H1 (cell line): ENCODE results near the gene DIO3. TPM values are rescaled to one million over a fixed set of nuclear protein-coding genes. Genes with fewer than 3 reads are reported as not detected.

Source experiments
- CHD7 ChIP-seq: fragments of 300-600 bp; sonication (generic); IDR thresholded peaks from 2 replicates; pipeline ENCODE4 v1.7.1; 2012; ENCODE audit warnings: low read length, moderate library complexity, mild to moderate bottlenecking, inconsistent platforms; ENCODE audit not compliant: insufficient replicate concordance
- EGR1 ChIP-seq: IDR thresholded peaks from 2 replicates; pipeline ENCODE4 v1.6.1; 2011; ENCODE audit warnings: low read depth, low read length, borderline replicate concordance
- HDAC2 ChIP-seq, 2 experiments: fragments of 300-600 bp in 1 of 2; sonication (generic) in 1 of 2; IDR thresholded peaks; 2 replicates each; pipeline ENCODE4 v1.6.1; 2011 to 2012; ENCODE audit warnings: low read depth in 2 of 2, low read length in 2 of 2, mild to moderate bottlenecking in 2 of 2, moderate library complexity in 2 of 2, borderline replicate concordance in 1 of 2, inconsistent platforms in 1 of 2
- KDM5A ChIP-seq: fragments of 200-600 bp; IDR thresholded peaks from 2 replicates; pipeline ENCODE4 v1.7.1; 2012; ENCODE audit warnings: mild to moderate bottlenecking, low read length, inconsistent platforms, mixed read lengths
- MAX ChIP-seq: IDR thresholded peaks from 2 replicates; pipeline ENCODE4 v1.6.1; 2012; ENCODE audit warnings: inconsistent platforms
- RBBP5 ChIP-seq: IDR thresholded peaks from 2 replicates; pipeline ENCODE4 v1.7.1; 2012; ENCODE audit warnings: low read depth, mild to moderate bottlenecking, inconsistent platforms, low read length, moderate library complexity, borderline replicate concordance
- RNF2 ChIP-seq: fragments of 200-900, 300-1000 bp; sonication (generic); IDR thresholded peaks from 2 replicates; pipeline ENCODE4 v1.7.1; 2016; ENCODE audit warnings: borderline replicate concordance, low read depth, mild to moderate bottlenecking, antibody characterized with exemption, low read length; ENCODE audit not compliant: poor library complexity, severe bottlenecking; ENCODE audit errors: missing control alignments
- SAP30 ChIP-seq: fragments of 300-600 bp; sonication (generic); IDR thresholded peaks from 2 replicates; pipeline ENCODE4 v1.7.1; 2012; ENCODE audit warnings: low read length, moderate library complexity, mild to moderate bottlenecking, inconsistent platforms; ENCODE audit not compliant: insufficient read depth, insufficient replicate concordance
- SP1 ChIP-seq: IDR thresholded peaks from 2 replicates; pipeline ENCODE4 v1.6.1; 2011; ENCODE audit warnings: low read depth, low read length
- polyA plus RNA-seq, 7 experiments: library from polyadenylated mRNA; depleted of rRNA in 3 of 7; stranded (reverse) in 5 of 7; unstranded in 2 of 7; fragments of >200 nt in 5 of 7; fragments of 200-250 nt in 2 of 7; gene quantifications; 1 replicate in 5 of 7; 2 replicates in 1 of 7; 4 replicates in 1 of 7; pipeline versions ENCODE4 v1.2.1 to v1.2.3, GENCODE V29; 2011 to 2013; ENCODE audit warnings: missing spikeins in 2 of 7, mixed read lengths in 2 of 7
- total RNA-seq: library from RNA; stranded (reverse); fragmentation: NEBNext Ultra II Directional; extraction: Animal tissue kit (Norgen Biotek cat#: 25700); gene quantifications from 2 replicates; pipeline ENCODE4 v1.2.1, GENCODE V29; 2021

The DIO3 gene
- total and polyA plus RNA-seq, 2 of the 8 experiments (the other 6 are each of a cell fraction or from before 2014, with no cell fraction given): 0.17 to 0.19 TPM

GRCh38 chr14:101561145-101561896, at the start of gene DIO3 (continued):
- no peak for TF ChIP-seq CHD7
- no peak for TF ChIP-seq KDM5A
- peak in 1 of 2 experiments; percentile 83; a peak in 1 of 4 replicates for TF ChIP-seq HDAC2 (IDR thresholded peaks at IDR 0.05; ENCODE audit: borderline replicate concordance in 1 of 2, low read depth in 2 of 2, low read length in 2 of 2)
- no peak for TF ChIP-seq RBBP5
- TF ChIP-seq EGR1: no peak
- TF ChIP-seq RNF2: peak; percentile 85
- no peak for TF ChIP-seq SP1
- no peak for TF ChIP-seq SAP30
- TF ChIP-seq MAX: peak; percentile 100
